Ovary (tissue), 9 donors: ENCODE measurements around the gene EFNB3. TPM values are rescaled to one million over a fixed set of nuclear protein-coding genes. Genes with fewer than 3 reads are reported as not detected.

Experiments
- DNase-seq, 5 donors: peaks; one replicate each; pipeline ENCODE4 v3.0.0-alpha.2; 2019 to 2020
- H3K27ac ChIP-seq, 2 donors: fragments of 200-600 bp; one replicate each; pipeline versions ENCODE4 v1.5.1 to v1.8.0; 2019 to 2022
- H3K27me3 ChIP-seq: fragments of 200-600 bp; one replicate; pipeline ENCODE4 v1.8.0; 2022
- H3K36me3 ChIP-seq: fragments of 200-600 bp; sonication (generic); one replicate; pipeline ENCODE4 v1.5.1; 2019
- H3K4me1 ChIP-seq: one replicate; pipeline ENCODE4 v1.8.1; 2013; ENCODE audit warnings: mild to moderate bottlenecking, moderate library complexity; ENCODE audit not compliant: insufficient read depth
- H3K4me3 ChIP-seq: fragments of 200-600 bp; sonication (generic); one replicate; pipeline ENCODE4 v1.5.1; 2017
- H3K9me3 ChIP-seq, 2 donors: fragments of 200-600 bp in 1 of 2; sonication (generic) in 1 of 2; one replicate each; pipeline versions ENCODE4 v1.5.1 to v1.8.1; 2013 to 2019; ENCODE audit warnings: mild to moderate bottlenecking in 1 of 2, moderate library complexity in 1 of 2
- EP300 ChIP-seq: sonication (generic); formaldehyde crosslinking; IDR thresholded peaks from one replicate; pipeline ENCODE4 v1.6.1; 2017; ENCODE audit warnings: antibody characterized with exemption
- POLR2A ChIP-seq: fragments of 450-650 bp; IDR thresholded peaks from one replicate; pipeline ENCODE4 v1.6.1; 2017; ENCODE audit warnings: antibody characterized with exemption, mild to moderate bottlenecking, moderate library complexity
- WGBS, 3 donors: extraction: QIAGEN DNeasy Blood & Tissue Kit in 1 of 3; methylation state at CpG; one replicate each; pipeline versions ENCODE4 v1.1.5 to v1.1.7; 2013 to 2017; 5-methylcytosine and 5-hydroxymethylcytosine counted together
- intact Hi-C, 4 donors: fragments of 100-400 bp; cut with DNase I; formaldehyde crosslinking; loops; one replicate each; pipeline versions ENCODE4 v1.11.0 to v1.15.1; 2022 to 2023
- polyA plus RNA-seq, 2 donors: library from polyadenylated mRNA; stranded (reverse); fragments of 200-250 nt in 1 of 2; fragments of 350-450 nt in 1 of 2; fragmentation: Illumina TruSeq in 1 of 2; extraction: RNeasy Lipid Tissue Mini Kit (QIAGEN cat#74804) in 1 of 2; gene quantifications; one replicate each; pipeline ENCODE4 v1.2.3, GENCODE V29; 2013 to 2014
- total RNA-seq, 7 donors: library from RNA; depleted of rRNA in 2 of 7; stranded (reverse); fragments of >200 nt in 2 of 7; fragmentation: NEBNext Ultra II Directional in 3 of 7; extraction: Animal tissue kit (Norgen Biotek cat#: 25700) in 3 of 7; gene quantifications; one replicate each; pipeline versions ENCODE4 v1.1.0 to v1.2.4, GENCODE V29; 2016 to 2023
- TF ChIP-seq, protein P1 (sequence below), 3 donors: fragments of 450-650 bp in 2 of 3; fragments of 200-600 bp in 1 of 3; IDR thresholded peaks; one replicate each; pipeline versions ENCODE4 v1.5.1 to v1.8.0; 2016 to 2022; ENCODE audit warnings: antibody characterized with exemption in 3 of 3, mild to moderate bottlenecking in 1 of 3
- donor health status: DM: no; HTN: no; CAD: no; lungs with moderate emphysema.
- donor health status: DM: no; HTN: no; CAD: no.
- donor health status: Bipolar disorder and iron deficiency.
- donor health status: DM: yes; HTN: yes; CAD: no.
- donor health status: DM: no; HTN: no; CAD: no.
- donor health status: DM: yes; HTN: yes; CAD: no.

EFNB3 gene
- total and polyA plus RNA-seq, 9 donors: 1.6 to 11.7 (median 3.8) TPM

DNA sequence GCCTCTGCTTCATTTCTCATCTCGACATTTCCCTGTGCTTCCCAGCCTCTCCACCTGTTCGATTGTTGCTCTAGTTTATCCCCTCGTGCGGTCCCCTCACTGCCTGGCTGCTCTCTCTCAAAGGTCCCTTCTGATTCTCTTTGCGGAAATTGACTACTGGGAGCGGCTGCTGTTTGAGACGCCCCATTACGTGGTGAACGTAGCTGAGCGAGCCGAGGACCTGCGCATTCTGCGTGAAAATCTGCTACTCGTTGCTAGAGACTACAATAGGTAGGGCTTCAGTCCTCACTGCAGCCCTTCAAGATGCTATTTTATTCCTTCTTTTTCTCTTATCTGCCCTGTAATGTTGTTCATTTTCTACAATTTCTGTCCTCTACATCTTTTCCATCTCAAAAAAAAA is 52.0 kb downstream of the EFNB3 start:
- Histone ChIP-seq H3K27me3 (no peaks in the 10 kb centered on the region), H3K9me3 (no peaks in the 10 kb centered on the region), H3K4me1 (no peaks in the 10 kb centered on the region), H3K36me3 (no peaks in the 10 kb centered on the region), H3K27ac (no peak overlapping the region), H3K4me3 (no peak overlapping the region)
- 90 to 93% (median 93%) methylated on average over 14 of the region's 14 CpGs for WGBS, 3 donors
- intact Hi-C loops: no loop called here
- DNase-seq: no peak
- TF ChIP-seq POLR2A (no peak), EP300 (no peak)
- TF ChIP-seq, protein P1, sequence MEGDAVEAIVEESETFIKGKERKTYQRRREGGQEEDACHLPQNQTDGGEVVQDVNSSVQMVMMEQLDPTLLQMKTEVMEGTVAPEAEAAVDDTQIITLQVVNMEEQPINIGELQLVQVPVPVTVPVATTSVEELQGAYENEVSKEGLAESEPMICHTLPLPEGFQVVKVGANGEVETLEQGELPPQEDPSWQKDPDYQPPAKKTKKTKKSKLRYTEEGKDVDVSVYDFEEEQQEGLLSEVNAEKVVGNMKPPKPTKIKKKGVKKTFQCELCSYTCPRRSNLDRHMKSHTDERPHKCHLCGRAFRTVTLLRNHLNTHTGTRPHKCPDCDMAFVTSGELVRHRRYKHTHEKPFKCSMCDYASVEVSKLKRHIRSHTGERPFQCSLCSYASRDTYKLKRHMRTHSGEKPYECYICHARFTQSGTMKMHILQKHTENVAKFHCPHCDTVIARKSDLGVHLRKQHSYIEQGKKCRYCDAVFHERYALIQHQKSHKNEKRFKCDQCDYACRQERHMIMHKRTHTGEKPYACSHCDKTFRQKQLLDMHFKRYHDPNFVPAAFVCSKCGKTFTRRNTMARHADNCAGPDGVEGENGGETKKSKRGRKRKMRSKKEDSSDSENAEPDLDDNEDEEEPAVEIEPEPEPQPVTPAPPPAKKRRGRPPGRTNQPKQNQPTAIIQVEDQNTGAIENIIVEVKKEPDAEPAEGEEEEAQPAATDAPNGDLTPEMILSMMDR (IDR thresholded peaks at IDR 0.05): no peak

Other genes starting within 250 kb of the EFNB3 start
- gene ZBTB4, start 225.6 kb upstream of the EFNB3 start, total RNA-seq: 100 to 1,000 TPM in 3 of 7 donors, 10 to 100 TPM in 4; 39.3 to 123 (median 85.5) TPM
- 10 to 100 TPM; 53.8 to 84.5 TPM for gene ZBTB4, start 225.6 kb upstream of the EFNB3 start, polyA plus RNA-seq
- not detected for gene SLC35G6, start 223.8 kb upstream of the EFNB3 start, total RNA-seq
- gene SLC35G6, start 223.8 kb upstream of the EFNB3 start, polyA plus RNA-seq: not detected
- 100 to 1,000 TPM in 2 of 7 donors, 10 to 100 TPM in 5; 39.5 to 110 (median 88.2) TPM for gene POLR2A, start 220.8 kb upstream of the EFNB3 start, total RNA-seq
- 10 to 100 TPM; 26.7 to 74.5 TPM for gene POLR2A, start 220.8 kb upstream of the EFNB3 start, polyA plus RNA-seq
- 10 to 100 TPM; 37.3 to 78.3 (median 59.6) TPM for gene TNFSF12, start 156.1 kb upstream of the EFNB3 start, total RNA-seq
- 10 to 100 TPM; 26.6 to 70.1 TPM for gene TNFSF12, start 156.1 kb upstream of the EFNB3 start, polyA plus RNA-seq
- 10 to 100 TPM; 10.4 to 38.8 (median 21.7) TPM for gene TNFSF13, start 146.5 kb upstream of the EFNB3 start, total RNA-seq
- gene TNFSF13, start 146.5 kb upstream of the EFNB3 start, polyA plus RNA-seq: 10 to 100 TPM; 16.9 to 33.1 TPM
- 10 to 100 TPM; 31.2 to 44.2 (median 42.1) TPM for gene SENP3, start 143.3 kb upstream of the EFNB3 start, total RNA-seq
- gene SENP3, start 143.3 kb upstream of the EFNB3 start, polyA plus RNA-seq: 100 to 1,000 TPM in 1 of 2 donors, 10 to 100 TPM in 1; 45.6 to 104 TPM
- 10 to 100 TPM in 5 of 7 donors, 1 to 10 TPM in 2; 5.2 to 72.0 (median 14.8) TPM for gene CD68, start 125.6 kb upstream of the EFNB3 start, total RNA-seq
- 100 to 1,000 TPM in 1 of 2 donors, 10 to 100 TPM in 1; 22.2 to 132 TPM for gene CD68, start 125.6 kb upstream of the EFNB3 start, polyA plus RNA-seq
- gene MPDU1, start 121.3 kb upstream of the EFNB3 start, total RNA-seq: 10 to 100 TPM; 13.0 to 60.1 (median 19.6) TPM
- gene MPDU1, start 121.3 kb upstream of the EFNB3 start, polyA plus RNA-seq: 10 to 100 TPM; 26.2 to 87.9 TPM
- 10 to 100 TPM in 3 of 7 donors, 1 to 10 TPM in 4; 5.0 to 17.3 (median 9.6) TPM for gene SOX15, start 115.1 kb upstream of the EFNB3 start, total RNA-seq
- gene SOX15, start 115.1 kb upstream of the EFNB3 start, polyA plus RNA-seq: 10 to 100 TPM in 1 of 2 donors, 1 to 10 TPM in 1; 2.7 to 15.8 TPM
- gene FXR2, start 90.3 kb upstream of the EFNB3 start, total RNA-seq: 10 to 100 TPM; 13.8 to 32.3 (median 24.2) TPM
- 10 to 100 TPM; 26.6 to 36.1 TPM for gene FXR2, start 90.3 kb upstream of the EFNB3 start, polyA plus RNA-seq
- 100 to 1,000 TPM in 6 of 7 donors, 10 to 100 TPM in 1; 89.5 to 195 (median 145) TPM for gene SAT2, start 77.4 kb upstream of the EFNB3 start, total RNA-seq
- gene SAT2, start 77.4 kb upstream of the EFNB3 start, polyA plus RNA-seq: 100 to 1,000 TPM; 133 to 235 TPM
- 1 to 10 TPM in 4 of 7 donors, under 1 TPM in 3; 0.69 to 1.3 (median 1.1) TPM for gene SHBG, start 75.1 kb upstream of the EFNB3 start, total RNA-seq
- under 1 TPM; 0.63 to 0.67 TPM for gene SHBG, start 75.1 kb upstream of the EFNB3 start, polyA plus RNA-seq
- gene ATP1B2, start 54.3 kb upstream of the EFNB3 start, total RNA-seq: 10 to 100 TPM in 5 of 7 donors, 1 to 10 TPM in 2; 3.6 to 74.5 (median 34.1) TPM
- gene ATP1B2, start 54.3 kb upstream of the EFNB3 start, polyA plus RNA-seq: 10 to 100 TPM; 15.3 to 35.1 TPM
- 100 to 1,000 TPM in 1 of 7 donors, 10 to 100 TPM in 6; 16.3 to 124 (median 73.5) TPM for gene TP53, start 17.7 kb upstream of the EFNB3 start, total RNA-seq
- gene TP53, start 17.7 kb upstream of the EFNB3 start, polyA plus RNA-seq: 10 to 100 TPM; 29.7 to 43.7 TPM
- gene WRAP53, start 16.7 kb upstream of the EFNB3 start, total RNA-seq: 10 to 100 TPM in 1 of 7 donors, 1 to 10 TPM in 6; 1.1 to 10.1 (median 6.9) TPM
- gene WRAP53, start 16.7 kb upstream of the EFNB3 start, polyA plus RNA-seq: 1 to 10 TPM; 4.3 to 6.1 TPM
- 10 to 100 TPM in 1 of 7 donors, 1 to 10 TPM in 5, under 1 TPM in 1; 0.88 to 10.3 (median 2.7) TPM for gene DNAH2, start 12.5 kb downstream of the EFNB3 start, total RNA-seq
- gene DNAH2, start 12.5 kb downstream of the EFNB3 start, polyA plus RNA-seq: 1 to 10 TPM; 1.0 to 2.5 TPM
- gene KDM6B, start 129.0 kb downstream of the EFNB3 start, total RNA-seq: 10 to 100 TPM; 13.7 to 80.8 (median 71.9) TPM
- 10 to 100 TPM in 1 of 2 donors, 1 to 10 TPM in 1; 9.1 to 36.9 TPM for gene KDM6B, start 129.0 kb downstream of the EFNB3 start, polyA plus RNA-seq
- gene TMEM88, start 149.9 kb downstream of the EFNB3 start, total RNA-seq: 10 to 100 TPM in 3 of 7 donors, 1 to 10 TPM in 4; 2.1 to 11.9 (median 8.2) TPM
- gene TMEM88, start 149.9 kb downstream of the EFNB3 start, polyA plus RNA-seq: 10 to 100 TPM in 1 of 2 donors, 1 to 10 TPM in 1; 5.5 to 17.8 TPM
- 10 to 100 TPM; 46.4 to 82.8 (median 54.6) TPM for gene NAA38, start 152.4 kb downstream of the EFNB3 start, total RNA-seq
- gene NAA38, start 152.4 kb downstream of the EFNB3 start, polyA plus RNA-seq: 10 to 100 TPM in 1 of 2 donors, 1 to 10 TPM in 1; 4.6 to 59.1 TPM
- gene CYB5D1, start 152.8 kb downstream of the EFNB3 start, total RNA-seq: 10 to 100 TPM in 6 of 7 donors, 1 to 10 TPM in 1; 7.0 to 18.8 (median 16.1) TPM
- gene CYB5D1, start 152.8 kb downstream of the EFNB3 start, polyA plus RNA-seq: 10 to 100 TPM; 10.8 to 22.2 TPM
- 100 to 1,000 TPM in 4 of 7 donors, 10 to 100 TPM in 3; 65.7 to 145 (median 114) TPM for gene CHD3, start 183.6 kb downstream of the EFNB3 start, total RNA-seq
- 100 to 1,000 TPM in 1 of 2 donors, 10 to 100 TPM in 1; 87.2 to 100 TPM for gene CHD3, start 183.6 kb downstream of the EFNB3 start, polyA plus RNA-seq
- gene RNF227, start 211.1 kb downstream of the EFNB3 start, total RNA-seq: 10 to 100 TPM in 1 of 7 donors, 1 to 10 TPM in 6; 2.7 to 16.5 (median 5.2) TPM
- gene RNF227, start 211.1 kb downstream of the EFNB3 start, polyA plus RNA-seq: 1 to 10 TPM; 4.3 to 8.6 TPM
- gene KCNAB3, start 224.7 kb downstream of the EFNB3 start, total RNA-seq: 1 to 10 TPM in 5 of 7 donors, under 1 TPM in 2; 0.48 to 5.9 (median 2.2) TPM
- 1 to 10 TPM; 1.9 to 3.9 TPM for gene KCNAB3, start 224.7 kb downstream of the EFNB3 start, polyA plus RNA-seq
- gene TRAPPC1, start 226.7 kb downstream of the EFNB3 start, total RNA-seq: 10 to 100 TPM; 27.5 to 94.3 (median 74.0) TPM
- 100 to 1,000 TPM in 1 of 2 donors, 10 to 100 TPM in 1; 77.5 to 238 TPM for gene TRAPPC1, start 226.7 kb downstream of the EFNB3 start, polyA plus RNA-seq
- 10 to 100 TPM; 15.0 to 27.3 (median 25.9) TPM for gene CNTROB, start 227.0 kb downstream of the EFNB3 start, total RNA-seq
- gene CNTROB, start 227.0 kb downstream of the EFNB3 start, polyA plus RNA-seq: 10 to 100 TPM; 24.3 to 25.3 TPM